ENCODE data around the gene AMER2. TPM values are rescaled to one million over a fixed set of nuclear protein-coding genes. Genes with fewer than 3 reads are reported as not detected.

Gene AMER2
- total RNA-seq, 2 experiments from 2014 or later, result not detected

DNA sequence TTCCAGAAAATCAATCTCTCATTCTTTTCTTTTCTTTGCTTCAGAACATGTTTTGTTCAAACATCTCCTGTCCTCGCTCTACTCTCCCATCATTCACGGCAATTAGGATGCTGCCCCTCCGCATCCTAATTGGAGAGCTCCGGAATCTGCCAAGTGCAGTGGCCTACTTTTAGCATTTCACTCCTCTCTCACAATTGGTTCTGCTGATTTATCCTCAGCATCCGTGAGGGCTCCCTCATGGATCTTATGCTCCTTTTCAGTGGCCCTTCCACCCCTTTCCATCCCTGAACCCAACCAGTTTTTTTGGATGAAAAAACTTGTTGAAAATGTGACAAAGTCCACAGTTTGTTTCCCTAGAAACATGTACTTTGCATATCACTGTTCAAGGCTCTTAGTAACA is 22.4 kb downstream of the AMER2 start:
- Histone ChIP-seq H3K79me2 (ENCODE audit: insufficient read depth, low read depth, low read length) (no peaks in the 10 kb centered on the region), H3K27ac (ENCODE audit: low read depth, low read length, poor library complexity, severe bottlenecking) (no peak overlapping the region), H3K4me1 (ENCODE audit: insufficient read depth, low read length, poor library complexity, severe bottlenecking) (peaks cover 27% of the 10 kb centered on the region), H3K36me3 (ENCODE audit: insufficient read depth, low read length) (no peaks in the 10 kb centered on the region), H3K9me2 (ENCODE audit: insufficient read depth, low read length) (no peaks in the 10 kb centered on the region), H3K9me3 (ENCODE audit: low read length) (0 out of 2 replicates have a peak, but pooled peaks cover 6% of the 10 kb centered on the region), H4K20me1 (ENCODE audit: insufficient read depth, low read length) (no peaks in the 10 kb centered on the region), H3K4me2 (ENCODE audit: low read length) (no peak overlapping the region), H2AFZ (ENCODE audit: low read length) (no peak overlapping the region), H3K4me3 (ENCODE audit: low read depth, low read length, poor library complexity, severe bottlenecking) (no peak overlapping the region)
- intact Hi-C loops (cut with micrococcal nuclease; ENCODE audit: unreplicated experiment), result no loop called here
- no peak for DNase-seq (ENCODE audit: low spot score)
- no TSS peak for BruUV-seq (replicated peaks)
- POLR2A ChIA-PET, result no interaction called here
- CTCF ChIA-PET (ENCODE audit: unreplicated experiment), result no interaction called here
- no peak for TF ChIP-seq EZH2phosphoT487 (IDR thresholded peaks at IDR 0.05; ENCODE audit: borderline replicate concordance, low read depth, low read length)
- TF ChIP-seq, protein P1, sequence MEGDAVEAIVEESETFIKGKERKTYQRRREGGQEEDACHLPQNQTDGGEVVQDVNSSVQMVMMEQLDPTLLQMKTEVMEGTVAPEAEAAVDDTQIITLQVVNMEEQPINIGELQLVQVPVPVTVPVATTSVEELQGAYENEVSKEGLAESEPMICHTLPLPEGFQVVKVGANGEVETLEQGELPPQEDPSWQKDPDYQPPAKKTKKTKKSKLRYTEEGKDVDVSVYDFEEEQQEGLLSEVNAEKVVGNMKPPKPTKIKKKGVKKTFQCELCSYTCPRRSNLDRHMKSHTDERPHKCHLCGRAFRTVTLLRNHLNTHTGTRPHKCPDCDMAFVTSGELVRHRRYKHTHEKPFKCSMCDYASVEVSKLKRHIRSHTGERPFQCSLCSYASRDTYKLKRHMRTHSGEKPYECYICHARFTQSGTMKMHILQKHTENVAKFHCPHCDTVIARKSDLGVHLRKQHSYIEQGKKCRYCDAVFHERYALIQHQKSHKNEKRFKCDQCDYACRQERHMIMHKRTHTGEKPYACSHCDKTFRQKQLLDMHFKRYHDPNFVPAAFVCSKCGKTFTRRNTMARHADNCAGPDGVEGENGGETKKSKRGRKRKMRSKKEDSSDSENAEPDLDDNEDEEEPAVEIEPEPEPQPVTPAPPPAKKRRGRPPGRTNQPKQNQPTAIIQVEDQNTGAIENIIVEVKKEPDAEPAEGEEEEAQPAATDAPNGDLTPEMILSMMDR (conservative IDR thresholded peaks at IDR 0.05; ENCODE audit: low read length), result no peak

- Histone ChIP-seq H3K36me3 (ENCODE audit: insufficient read depth, low read length) (no peaks in the 10 kb centered on the region), H2AFZ (ENCODE audit: low read length) (no peak overlapping the region), H4K20me1 (ENCODE audit: insufficient read depth, low read length) (no peaks in the 10 kb centered on the region), H3K9me3 (ENCODE audit: low read length) (0 out of 2 replicates have a peak, but pooled peaks cover 6% of the 10 kb centered on the region), H3K4me2 (ENCODE audit: low read length) (no peak overlapping the region), H3K79me2 (ENCODE audit: insufficient read depth, low read depth, low read length) (no peaks in the 10 kb centered on the region), H3K4me1 (ENCODE audit: insufficient read depth, low read length, poor library complexity, severe bottlenecking) (peaks cover 14% of the 10 kb centered on the region), H3K4me3 (ENCODE audit: low read depth, low read length, poor library complexity, severe bottlenecking) (no peak overlapping the region), H3K9me2 (ENCODE audit: insufficient read depth, low read length) (no peaks in the 10 kb centered on the region), H3K27ac (ENCODE audit: low read depth, low read length, poor library complexity, severe bottlenecking) (no peak overlapping the region)
- no peak for DNase-seq (ENCODE audit: low spot score)
- CTCF ChIA-PET (ENCODE audit: unreplicated experiment), result no interaction called here
- POLR2A ChIA-PET, result no interaction called here
- intact Hi-C loops (cut with micrococcal nuclease; ENCODE audit: unreplicated experiment), result no loop called here
- TF ChIP-seq EZH2phosphoT487 (IDR thresholded peaks at IDR 0.05; ENCODE audit: borderline replicate concordance, low read depth, low read length), result no peak
- no TSS peak for BruUV-seq (replicated peaks)
Observed at GRCh38 chr13:25148402-25148771, 23.7 kb downstream of the AMER2 start.

- Histone ChIP-seq H3K36me3 (ENCODE audit: insufficient read depth, low read length) (no peaks in the 10 kb centered on the region), H2AFZ (ENCODE audit: low read length) (no peak overlapping the region), H3K9me3 (ENCODE audit: low read length) (0 out of 2 replicates have a peak, but pooled peaks cover 6% of the 10 kb centered on the region), H3K79me2 (ENCODE audit: insufficient read depth, low read depth, low read length) (no peaks in the 10 kb centered on the region), H3K9me2 (ENCODE audit: insufficient read depth, low read length) (no peaks in the 10 kb centered on the region), H4K20me1 (ENCODE audit: insufficient read depth, low read length) (no peaks in the 10 kb centered on the region), H3K4me1 (ENCODE audit: insufficient read depth, low read length, poor library complexity, severe bottlenecking) (peaks cover 8% of the 10 kb centered on the region), H3K27ac (ENCODE audit: low read depth, low read length, poor library complexity, severe bottlenecking) (no peak overlapping the region), H3K4me2 (ENCODE audit: low read length) (no peak overlapping the region), H3K4me3 (ENCODE audit: low read depth, low read length, poor library complexity, severe bottlenecking) (no peak overlapping the region)
- ChIA-PET POLR2A (no interaction called here), CTCF (ENCODE audit: unreplicated experiment) (no interaction called here)
- intact Hi-C loops (cut with micrococcal nuclease; ENCODE audit: unreplicated experiment), result no loop called here
- no peak for TF ChIP-seq EZH2phosphoT487 (IDR thresholded peaks at IDR 0.05; ENCODE audit: borderline replicate concordance, low read depth, low read length)
- TF ChIP-seq, protein P1 (conservative IDR thresholded peaks at IDR 0.05; ENCODE audit: low read length), result no peak
- no TSS peak for BruUV-seq (replicated peaks)
- DNase-seq (ENCODE audit: low spot score), result no peak
Observed at GRCh38 chr13:25147638-25148401, 24.3 kb downstream of the AMER2 start.
